HL-60 (cell line): ENCODE results near the gene RBL2.

ENCODE experiments used
- CTCF ChIP-seq: IDR thresholded peaks from one replicate; pipeline ENCODE4 v1.5.1; 2011; ENCODE audit warnings: low read length, control low read depth, inconsistent platforms; ENCODE audit not compliant: insufficient read depth
- GABPA ChIP-seq: IDR thresholded peaks from 2 replicates; pipeline ENCODE4 v1.6.1; 2012; ENCODE audit warnings: low read depth
- POLR2AphosphoS5 ChIP-seq: IDR thresholded peaks from 2 replicates; pipeline ENCODE4 v1.6.1; 2012; ENCODE audit warnings: low read depth

GRCh38 chr16:53421248-53421647, 13.0 kb upstream of the RBL2 start:
- TF ChIP-seq CTCF: no peak
- TF ChIP-seq GABPA: no peak
- no peak for TF ChIP-seq POLR2AphosphoS5
